HG03558 (cell line): ENCODE measurements around the gene AK4.
"Not testable (repeated sequence)": the region's sequence is repeated elsewhere in the genome, so short reads cannot be mapped to it uniquely, and the experiment has no call there.

ENCODE experiments used
- ATAC-seq: cut with Tn5 transposase; IDR thresholded peaks from one replicate; pipeline ENCODE4 v1.9.1; 2021; ENCODE audit warnings: moderate number of reproducible peaks; ENCODE audit not compliant: unreplicated experiment; ENCODE audit errors: extremely low read depth

The AK4 gene

GRCh38 chr1:65149351-65150107, 1.5 kb downstream of the AK4 start:
- no peak for ATAC-seq

- ATAC-seq, result no peak
Observed at GRCh38 chr1:65150108-65150463, 2.1 kb downstream of the AK4 start.

GRCh38 chr1:65150583-65151263, 2.7 kb downstream of the AK4 start:
- no peak for ATAC-seq

DNA sequence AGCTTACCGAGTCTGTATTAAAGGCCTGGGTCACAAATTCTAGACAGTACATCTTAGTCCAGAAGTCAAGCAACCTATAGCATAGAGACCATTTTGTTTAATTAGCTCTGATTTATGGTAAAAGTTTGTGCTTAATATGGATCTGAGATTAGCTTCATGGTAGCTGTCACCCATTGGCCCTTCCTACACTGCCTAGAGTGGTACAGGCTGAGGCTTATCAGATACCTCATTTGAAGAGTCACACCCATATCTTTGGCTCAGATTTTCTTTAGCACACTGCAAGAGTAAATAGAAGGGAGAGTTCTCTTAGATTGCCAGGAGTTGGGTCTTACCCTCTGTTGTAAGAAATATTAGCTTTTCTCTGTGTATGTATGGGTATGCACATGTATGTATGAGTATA, 3.6 kb downstream of the AK4 start:
- no peak for ATAC-seq

- ATAC-seq, result no peak
Observed at GRCh38 chr1:65153635-65154034, 5.6 kb downstream of the AK4 start.

DNA sequence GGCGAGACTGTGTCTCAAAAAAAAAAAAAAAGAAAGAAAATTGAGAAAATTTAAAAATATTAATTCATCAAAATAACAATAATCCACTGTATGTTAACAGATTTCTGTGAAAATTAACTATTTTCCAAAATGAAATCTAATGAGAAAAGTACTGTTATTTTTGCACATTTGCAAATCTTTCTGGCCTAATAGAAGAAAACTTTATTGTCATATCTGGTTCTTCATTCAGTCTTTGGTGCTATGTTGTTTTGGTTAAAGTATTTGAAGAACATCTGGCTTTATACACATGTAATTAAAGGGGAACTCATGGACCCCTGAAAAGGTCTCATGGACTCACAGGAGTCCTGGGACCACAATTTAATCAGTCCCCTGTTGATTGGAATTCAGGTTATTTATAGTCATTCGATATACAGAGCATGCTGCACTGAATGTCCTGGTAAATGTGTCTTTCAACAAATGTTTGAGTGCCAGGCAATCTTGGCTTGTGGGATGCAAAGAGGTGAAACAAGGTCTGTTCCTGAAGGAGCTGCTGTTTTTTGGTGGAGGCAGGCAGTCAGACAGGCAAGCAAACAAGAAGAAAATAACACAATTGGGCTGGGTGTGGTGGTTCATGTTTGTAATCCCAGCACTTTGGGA, 9.0 kb downstream of the AK4 start:
- no peak for ATAC-seq

DNA sequence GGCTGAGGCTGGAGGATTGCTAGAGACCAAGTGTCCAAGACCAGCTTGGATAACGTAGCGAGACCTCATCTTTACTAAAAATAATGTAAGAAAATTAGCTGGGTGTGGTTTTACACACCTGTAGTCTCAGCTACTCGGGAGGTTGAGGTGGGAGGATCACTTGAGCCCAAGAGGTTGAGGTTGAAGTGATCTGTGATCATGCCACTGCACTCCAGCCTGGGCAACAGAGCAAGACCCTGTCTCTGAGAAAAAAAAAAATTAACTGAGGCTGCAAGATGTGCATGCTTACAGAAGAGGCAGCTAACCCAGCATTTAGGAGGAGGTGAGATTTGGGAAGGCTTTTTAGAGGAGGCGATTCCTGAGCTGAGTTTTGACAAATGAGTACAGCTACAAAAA, 9.5 kb downstream of the AK4 start:
- ATAC-seq, result no peak

- ATAC-seq, result not testable (repeated sequence)
Observed at GRCh38 chr1:65159291-65159688, 11.3 kb downstream of the AK4 start.

DNA sequence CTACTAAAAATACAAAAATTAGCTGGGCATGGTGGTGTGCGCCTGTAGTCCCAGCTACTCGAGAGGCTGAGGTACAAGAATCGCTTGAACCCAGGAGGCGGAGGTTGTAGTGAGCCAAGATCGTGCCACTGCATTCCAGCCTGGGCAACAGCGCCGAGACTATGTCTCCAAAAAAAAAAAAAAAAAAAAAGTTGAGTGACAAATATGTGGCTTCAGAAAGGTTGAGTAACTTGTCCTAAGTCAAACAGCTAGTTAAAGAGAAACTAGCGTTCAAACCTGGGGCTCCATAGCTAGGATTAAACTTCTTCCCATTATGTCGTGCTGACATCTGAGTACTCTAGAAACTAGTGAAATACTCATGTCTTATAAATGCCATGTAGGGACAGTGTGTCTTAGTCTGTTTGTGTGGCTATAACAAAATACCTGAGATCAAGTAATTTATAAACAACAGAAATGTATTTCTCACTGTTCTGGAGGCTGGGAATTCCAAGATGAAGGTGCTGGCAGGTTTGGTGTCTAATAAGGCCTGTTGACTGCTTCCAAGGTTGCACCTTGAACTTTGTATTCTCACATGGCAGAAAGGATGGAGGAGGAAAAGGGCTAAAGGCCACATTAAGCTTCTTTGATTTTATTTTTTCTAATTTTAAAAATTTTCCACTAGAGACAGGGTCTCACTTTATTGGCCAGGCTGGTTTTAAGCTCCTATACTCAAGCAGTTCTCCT, 12.0 kb downstream of the AK4 start:
- no peak for ATAC-seq

DNA sequence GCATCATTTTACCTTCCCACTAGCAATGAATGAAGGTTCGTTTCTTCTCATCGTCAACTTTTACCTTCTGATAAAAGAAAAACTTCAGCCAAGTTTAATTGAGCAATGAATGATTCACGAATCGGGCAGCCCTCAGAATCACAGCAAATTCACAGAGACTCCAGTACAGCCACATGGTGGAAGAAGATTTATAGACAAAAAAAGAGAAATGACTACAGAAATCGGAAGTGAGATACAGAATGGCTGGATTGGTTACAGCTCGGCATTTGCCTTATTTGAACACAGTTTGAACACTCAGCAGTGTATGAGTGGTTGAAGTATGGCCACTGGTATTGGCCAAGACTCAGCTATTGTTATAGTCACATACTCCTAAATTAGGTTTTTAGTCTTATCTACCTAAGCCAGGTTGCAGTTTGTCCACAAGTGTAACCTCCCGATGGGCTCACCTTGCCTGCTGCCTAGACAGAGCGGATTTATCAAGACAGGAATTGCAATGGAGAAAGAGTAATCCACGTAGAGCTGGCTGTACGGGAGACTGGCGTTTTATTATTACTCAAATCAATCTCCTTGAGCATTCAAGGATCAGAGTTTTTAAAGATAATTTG, 15.3 kb downstream of the AK4 start:
- ATAC-seq, result no peak

- not testable (repeated sequence) for ATAC-seq
Observed at GRCh38 chr1:65164101-65164500, 16.1 kb downstream of the AK4 start.

- no peak for ATAC-seq
Observed at GRCh38 chr1:65164633-65165032, 16.6 kb downstream of the AK4 start.

DNA sequence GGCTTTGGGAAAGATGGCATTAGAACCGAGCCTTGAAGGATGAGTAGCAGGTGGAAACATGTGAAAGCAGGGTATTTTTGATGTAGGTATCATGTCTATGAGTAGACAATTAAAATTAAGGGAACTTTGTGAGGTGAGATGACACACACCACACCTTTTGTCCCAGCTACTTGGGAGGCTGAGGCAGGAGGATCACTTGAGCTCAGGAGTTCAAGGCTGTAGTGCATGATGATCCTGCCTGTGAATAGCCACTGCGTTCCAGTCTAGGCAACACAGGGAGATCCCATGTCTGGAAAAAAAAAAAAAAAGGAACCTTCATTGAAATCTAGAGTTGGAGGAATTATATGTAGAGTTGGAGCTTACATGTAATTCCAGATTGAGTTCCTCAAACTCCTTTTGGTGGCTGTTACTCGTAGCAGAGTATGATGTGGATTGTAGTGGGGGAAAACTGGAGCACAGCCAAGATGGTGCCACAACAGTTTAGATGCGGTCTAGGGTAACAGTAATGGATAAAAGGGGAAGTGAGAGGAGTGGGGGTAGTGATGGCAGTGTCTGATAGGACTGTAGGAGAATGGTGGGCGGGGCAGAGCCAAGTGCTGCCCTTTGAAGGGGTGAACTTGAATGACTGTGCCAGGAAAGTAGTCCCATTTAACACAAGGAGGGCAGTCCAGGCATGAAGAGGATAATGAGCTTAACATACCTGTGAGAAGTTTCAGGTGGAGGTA, 17.4 kb downstream of the AK4 start:
- peak; percentile 88 for ATAC-seq

GRCh38 chr1:65166572-65167305, 18.7 kb downstream of the AK4 start:
- no peak for ATAC-seq

- ATAC-seq, result no peak
Observed at GRCh38 chr1:65167586-65168242, 19.7 kb downstream of the AK4 start.

- ATAC-seq, result no peak
Observed at GRCh38 chr1:65168867-65169266, 20.9 kb downstream of the AK4 start.

- no peak for ATAC-seq
Observed at GRCh38 chr1:65170511-65171142, 22.6 kb downstream of the AK4 start.
